HG02759 (cell line): ENCODE data around the gene PPFIA2.

Experiments
- ATAC-seq: cut with Tn5 transposase; IDR thresholded peaks from one replicate; pipeline ENCODE4 v1.9.1; 2021; ENCODE audit warnings: mild to moderate bottlenecking, moderate library complexity; ENCODE audit not compliant: unreplicated experiment

PPFIA2 gene

DNA sequence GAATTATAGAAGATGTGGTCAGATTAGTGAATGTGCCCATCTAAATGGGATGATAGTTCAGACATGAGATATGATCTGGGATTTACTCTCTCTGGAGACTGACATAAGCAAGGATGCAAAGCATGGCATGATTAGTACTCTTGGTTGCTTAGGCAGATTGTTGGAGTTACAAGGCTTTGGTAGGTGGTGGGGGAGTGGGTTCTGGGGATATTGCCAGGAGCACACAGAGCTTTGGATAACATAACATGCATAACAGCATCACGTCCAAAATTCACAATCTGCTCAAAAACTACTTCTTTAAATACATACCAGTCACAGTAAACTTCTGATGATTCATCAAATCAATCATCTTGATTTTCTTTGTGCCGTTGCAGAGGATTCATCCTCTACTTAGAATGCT is 393.9 kb downstream of the PPFIA2 start:
- no peak for ATAC-seq

DNA sequence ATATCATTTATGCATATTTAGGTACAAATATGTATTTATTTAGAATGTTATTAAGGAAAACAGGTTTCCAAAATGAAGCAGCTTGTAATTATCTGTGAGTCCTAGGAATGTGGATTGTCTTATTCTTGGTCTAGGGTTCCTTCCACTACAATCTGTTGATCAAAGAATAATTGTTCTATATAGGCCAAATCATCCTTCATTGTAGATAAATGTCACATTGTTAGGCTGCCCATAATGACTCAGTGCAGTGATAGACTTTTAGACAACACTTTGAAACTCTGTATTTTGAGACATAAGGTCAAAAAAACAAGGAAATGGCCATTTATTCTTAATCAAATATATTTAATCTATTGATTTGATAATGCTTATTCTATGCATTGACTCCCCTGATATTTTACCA is 398.2 kb downstream of the PPFIA2 start:
- ATAC-seq, result no peak

DNA sequence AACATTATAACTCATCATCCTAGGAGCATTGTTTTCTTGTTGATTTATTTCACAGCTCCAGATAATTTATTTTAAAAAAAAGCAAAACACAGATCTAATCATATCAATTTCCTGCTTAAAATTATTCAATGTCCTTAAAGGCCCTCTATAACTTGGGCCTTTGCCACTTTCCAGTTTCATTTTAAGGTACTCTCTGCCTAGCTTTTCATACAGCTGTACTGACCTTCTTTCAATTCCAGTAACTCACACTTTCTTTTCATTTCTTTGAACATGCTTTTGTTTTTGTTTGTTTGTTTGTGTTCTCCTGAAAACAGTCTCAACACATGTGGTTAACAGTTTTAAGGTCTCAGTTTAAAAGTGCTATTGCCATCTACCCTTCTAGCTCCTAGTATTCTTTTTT is 399.4 kb downstream of the PPFIA2 start:
- ATAC-seq, result no peak

DNA sequence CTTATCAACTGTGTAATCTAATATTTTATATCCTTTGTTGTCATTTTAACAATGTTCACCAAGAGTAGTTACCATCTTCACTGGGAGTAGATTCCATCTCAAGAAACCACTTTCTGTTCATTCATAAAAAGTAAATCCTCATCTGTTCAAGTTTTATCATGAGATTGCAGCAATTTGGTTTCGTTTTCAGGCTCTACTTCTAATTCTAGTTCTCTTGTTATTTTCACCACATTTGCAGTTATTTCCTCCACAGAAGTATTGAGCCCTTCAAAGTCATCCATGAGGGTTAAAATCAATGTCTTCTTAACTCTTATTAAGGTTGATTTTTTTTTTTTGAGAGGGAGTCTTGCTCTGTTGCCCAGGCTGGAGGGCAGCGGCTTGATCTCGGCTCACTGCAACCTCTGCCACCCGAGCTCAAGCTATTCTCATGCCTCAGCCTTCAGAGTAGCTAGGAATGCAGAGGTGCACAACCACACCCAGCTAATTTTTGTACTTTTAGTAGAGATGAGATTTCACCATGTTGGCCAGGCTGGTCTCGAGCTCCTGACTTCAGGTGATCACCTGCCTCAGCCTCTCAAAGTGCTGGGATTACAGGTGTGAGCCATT is 404.7 kb downstream of the PPFIA2 start:
- ATAC-seq, result no peak

DNA sequence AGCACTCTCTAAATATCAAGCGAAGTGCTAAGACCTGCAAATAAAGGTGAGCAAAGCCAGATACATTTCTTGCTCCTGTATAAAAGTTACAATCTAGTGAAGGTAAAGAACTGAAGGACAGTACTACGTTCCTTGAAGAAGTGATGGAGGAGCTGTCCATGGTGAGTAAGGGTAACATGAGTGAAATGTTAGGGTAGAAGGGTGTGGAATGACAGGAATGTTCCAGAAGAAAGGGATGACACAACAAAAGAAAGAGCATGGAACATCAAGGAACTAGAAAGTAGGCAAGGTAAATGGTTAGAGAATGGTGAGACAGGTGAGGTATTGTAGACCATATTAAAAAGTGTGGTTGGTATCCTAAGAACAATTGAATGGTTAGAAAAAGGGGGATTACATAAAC is 408.8 kb downstream of the PPFIA2 start:
- no peak for ATAC-seq

DNA sequence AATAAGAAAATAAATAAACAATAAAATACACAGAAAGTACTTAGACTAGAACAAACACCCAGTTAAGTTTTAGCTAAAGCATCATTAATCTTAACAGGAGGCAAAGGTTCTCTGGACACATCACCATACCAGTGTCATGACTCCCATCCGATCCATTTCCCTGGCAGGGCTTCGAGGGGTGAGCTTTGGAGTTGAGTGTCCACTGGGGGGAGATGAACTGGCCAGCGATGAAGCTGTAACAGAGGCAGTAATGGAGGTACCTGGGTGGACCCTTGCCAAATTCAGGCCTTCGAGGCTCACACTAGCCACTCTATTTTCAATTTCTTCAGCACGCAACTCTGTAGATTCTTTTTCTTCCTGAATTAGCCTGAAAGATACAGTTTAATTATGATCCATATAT is 411.7 kb downstream of the PPFIA2 start:
- no peak for ATAC-seq

DNA sequence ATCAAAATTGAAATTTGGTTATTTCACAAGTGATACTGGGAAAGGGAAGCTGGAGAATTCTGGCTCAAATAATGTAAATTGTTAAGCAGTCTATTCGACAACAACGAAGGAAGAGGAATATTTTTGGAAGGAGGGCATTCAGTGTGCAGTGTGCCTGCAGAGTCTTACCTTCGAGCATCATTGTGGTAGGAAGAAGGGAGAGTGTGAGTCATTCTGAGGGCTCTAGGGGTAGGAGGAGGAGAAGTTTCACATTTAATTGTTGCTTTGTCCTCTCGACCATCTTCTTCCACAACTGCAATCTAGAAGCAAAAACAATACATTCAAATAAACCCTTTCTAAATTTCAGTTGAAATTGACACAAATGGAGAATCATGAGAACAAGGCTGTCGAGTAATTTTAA is 418.2 kb downstream of the PPFIA2 start:
- no peak for ATAC-seq

DNA sequence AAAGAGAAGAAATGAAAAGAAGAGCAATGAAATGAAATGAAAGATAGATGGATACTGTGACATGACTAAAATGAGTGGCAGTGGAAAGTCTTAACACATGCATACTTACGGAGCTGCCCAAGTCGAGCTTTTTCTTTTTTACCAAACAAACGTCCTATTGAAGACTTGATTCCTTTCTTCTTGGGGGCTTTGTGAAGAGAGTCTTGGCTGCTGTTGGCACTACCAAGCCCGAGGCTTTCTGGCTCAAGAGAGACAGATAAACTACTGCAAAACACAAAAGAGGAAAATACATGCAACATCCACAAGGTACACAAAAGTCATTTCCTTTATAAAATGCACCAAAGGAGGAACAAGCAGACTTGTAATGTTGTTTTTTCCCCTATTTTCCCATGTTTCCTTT is 420.1 kb downstream of the PPFIA2 start:
- no peak for ATAC-seq

DNA sequence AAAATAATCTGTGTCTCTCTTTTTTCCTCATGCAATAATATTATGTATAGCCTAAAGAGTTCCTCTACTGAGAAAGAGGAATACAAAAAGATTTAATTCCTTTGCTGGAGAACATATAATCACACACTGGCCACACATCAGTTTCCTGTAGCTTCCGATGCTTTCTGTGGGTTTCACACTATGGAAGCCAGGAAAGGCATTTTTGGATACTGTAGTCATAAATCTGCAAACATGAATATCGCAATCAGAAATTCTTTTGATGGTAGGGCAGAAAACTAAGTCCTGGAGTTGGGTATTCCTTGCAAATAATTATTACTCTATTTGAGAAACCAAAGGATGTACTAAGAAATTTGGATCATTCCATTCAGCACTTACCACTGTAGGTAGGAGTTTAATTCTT is 421.3 kb downstream of the PPFIA2 start:
- no peak for ATAC-seq

DNA sequence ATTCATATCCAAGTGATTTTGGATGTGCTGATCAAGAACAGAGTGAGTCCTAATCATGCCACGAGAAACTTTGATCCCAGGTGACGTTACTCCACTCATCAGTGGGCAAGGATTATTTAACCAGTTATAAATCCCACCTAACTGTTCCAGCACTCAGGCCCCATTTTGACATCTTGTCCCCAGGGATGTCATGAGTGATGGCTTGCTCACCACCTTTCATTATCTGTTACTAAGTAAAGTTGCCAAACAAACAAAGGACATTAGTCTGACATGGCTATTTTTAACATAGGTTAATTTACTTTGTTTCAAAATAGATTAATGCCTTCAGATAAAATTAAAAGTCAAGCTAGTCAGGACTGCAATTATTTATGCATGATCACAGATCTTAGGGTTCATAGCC is 425.3 kb downstream of the PPFIA2 start:
- ATAC-seq, result no peak

DNA sequence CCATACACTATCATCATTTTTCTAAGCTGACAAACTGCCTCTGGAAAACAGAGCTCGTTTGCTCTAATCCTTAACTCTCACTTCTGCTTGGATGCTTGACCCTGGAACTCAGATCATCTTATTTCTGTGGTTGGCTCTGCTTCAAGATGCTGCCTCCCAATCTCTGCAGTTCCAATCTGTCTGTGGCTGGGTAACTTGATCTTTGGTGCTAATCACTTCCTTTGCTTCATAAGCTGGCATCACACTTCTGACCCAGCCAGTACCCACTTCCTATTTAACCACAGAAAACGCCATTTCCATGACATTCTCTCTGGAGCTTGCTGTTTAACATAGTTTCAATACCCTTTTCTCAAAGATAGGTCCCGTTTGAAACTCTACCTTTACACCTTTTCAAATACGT is 427.1 kb downstream of the PPFIA2 start:
- no peak for ATAC-seq

DNA sequence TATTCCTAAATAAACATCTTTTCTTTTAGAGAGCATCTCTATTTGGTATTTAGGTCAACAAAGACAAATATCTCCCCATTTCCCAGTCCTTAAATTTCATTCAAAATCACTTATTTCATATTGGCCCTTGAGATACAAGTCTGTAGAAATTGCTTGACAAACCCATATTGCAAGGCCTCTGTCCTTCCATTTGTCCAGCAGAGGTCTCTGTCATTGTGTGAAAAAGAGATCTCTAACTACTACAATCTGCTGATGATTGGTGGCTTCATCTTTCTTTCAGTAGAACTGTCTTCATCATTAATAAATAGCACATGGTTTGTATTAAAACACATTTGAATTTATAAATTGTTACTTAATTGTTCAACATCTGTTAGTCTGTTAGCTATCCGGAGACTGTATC is 428.7 kb downstream of the PPFIA2 start:
- ATAC-seq, result no peak

DNA sequence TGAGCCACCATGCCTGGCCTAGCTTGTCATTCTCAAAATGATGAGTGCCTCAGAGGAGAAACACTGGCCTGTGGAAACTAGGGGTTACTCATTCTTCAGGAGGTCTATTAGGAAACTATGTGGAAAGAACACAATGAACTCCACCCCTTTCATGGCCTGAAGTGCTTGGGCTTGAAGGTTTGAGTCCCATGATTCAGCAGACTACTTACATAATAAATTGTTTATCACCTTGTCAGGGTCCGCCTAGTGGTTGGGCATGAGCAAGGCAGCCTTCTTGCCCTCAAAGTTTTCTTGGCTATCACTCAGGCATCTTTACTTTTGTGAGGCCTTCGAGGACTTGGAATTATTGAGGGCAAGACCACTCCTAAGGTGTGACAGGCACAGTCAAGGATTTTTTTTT is 430.1 kb downstream of the PPFIA2 start:
- peak; percentile 84 for ATAC-seq

DNA sequence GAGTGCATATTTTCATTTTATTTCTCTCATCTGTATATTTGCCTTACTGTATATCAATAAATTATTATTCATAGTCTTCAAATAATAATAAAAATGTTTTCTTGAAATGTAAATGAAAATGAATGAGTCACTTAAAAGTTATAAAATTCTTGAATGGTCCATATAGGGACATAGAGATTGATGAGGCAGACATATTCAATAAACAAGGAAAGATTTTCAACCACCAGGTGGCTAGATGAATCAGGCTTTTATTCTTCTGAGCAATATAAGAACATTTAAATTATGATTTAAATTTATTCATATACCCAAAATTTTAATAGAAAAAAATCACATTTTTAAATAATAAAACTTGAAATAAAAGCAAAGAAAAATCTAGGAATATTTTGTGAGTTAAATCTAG is 431.7 kb downstream of the PPFIA2 start:
- no peak for ATAC-seq

DNA sequence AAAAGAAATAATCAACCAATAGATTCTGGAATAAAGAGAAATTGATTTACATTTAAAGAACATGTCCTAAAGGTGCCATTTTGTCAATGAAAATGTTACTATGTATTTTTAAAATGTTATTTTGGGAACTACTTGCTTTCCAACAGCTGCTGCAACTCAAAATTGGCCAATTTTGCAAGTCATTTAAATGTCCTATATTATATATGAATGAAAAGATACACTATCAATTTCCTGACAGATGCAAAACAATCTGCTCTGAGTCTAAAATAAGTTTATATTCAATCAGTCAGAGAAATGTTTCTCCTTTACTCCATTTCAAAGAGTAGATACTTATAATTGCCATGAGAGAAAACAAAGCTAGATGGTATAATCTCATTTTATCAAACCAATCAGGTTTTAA is 434.1 kb downstream of the PPFIA2 start:
- ATAC-seq, result no peak

DNA sequence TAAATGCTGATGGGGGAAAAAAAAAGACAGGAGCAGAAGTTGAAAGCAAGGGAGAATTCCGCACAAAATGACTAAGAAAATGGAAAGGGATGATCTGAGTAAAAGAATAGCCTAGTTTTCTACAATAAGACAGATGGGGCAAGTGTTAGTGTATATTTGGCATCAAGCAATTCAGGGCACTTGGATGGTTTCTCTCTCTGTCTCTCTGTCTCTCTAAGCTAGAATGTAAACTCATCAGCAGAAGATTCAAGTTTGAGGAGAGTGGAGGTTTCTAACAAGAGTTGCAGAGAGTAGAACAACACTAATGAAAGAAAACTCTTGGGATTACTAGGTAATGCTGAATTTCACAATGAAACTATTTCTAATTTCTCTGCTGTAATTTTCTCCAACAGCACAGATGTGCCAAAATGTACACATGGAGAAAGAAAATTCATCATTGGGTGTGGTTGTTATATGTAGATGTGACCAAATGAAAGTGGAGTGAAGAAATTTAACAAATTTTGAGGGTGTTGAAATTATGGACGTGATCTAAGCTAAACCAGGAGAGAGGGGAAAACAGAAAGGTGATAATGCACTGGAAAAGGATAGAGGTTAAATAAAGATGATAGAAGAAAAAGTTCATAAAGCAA is 444.1 kb downstream of the PPFIA2 start:
- ATAC-seq, result no peak

DNA sequence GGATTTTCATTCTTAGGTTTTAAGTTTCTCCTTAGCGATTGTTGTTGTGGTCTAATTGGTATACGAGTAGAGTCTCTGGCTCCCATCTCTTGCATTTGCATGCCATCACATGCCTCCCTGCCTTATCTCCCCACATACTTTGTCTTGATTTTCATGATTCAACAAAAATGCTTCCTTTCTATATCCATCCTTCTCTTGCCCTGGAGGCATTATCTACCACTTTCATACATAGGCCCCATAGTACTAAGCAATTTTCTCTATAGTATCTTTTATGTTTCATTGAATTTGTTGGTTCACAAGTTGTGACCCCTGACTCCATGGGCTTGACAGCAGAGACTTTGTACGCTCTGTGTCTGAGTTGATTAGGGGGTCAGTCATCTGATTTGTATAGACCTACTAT is 455.2 kb downstream of the PPFIA2 start:
- no peak for ATAC-seq

DNA sequence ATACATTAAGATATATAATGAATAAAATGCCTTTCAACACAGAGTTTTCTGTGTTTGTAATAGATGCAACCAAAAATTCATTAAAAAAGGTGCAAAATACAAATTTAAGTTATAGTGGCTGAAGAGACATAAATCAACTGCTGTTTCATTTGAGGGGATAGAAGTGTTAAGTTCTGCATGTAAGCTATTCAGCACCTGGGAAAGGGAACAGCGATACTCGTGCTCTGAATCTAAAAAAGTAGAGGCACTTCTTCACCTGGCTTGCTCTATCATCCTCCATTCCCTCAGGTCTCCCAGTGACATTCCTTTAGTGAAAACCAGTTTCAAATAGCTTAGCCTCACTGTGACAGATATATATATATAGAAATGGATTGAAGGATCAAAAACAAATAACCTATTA is 458.7 kb downstream of the PPFIA2 start:
- no peak for ATAC-seq

DNA sequence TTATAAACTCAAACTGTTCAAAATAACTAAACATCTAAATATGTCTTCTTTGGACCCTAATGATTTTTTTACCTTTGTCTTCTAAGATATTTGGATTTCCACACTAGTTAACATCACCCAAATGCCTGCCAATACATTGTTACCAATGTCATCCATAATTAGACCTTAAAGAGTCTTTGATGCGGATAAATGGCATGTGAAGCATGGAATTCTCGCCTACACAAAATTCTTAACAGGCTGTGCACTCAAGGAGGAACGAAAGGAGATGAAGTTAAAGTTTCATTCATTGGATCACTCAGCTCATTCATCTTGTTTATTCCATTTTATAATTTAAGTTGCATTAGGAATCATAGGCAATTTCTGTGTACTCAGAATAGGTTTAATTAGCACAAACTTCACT is 461.5 kb downstream of the PPFIA2 start:
- no peak for ATAC-seq

DNA sequence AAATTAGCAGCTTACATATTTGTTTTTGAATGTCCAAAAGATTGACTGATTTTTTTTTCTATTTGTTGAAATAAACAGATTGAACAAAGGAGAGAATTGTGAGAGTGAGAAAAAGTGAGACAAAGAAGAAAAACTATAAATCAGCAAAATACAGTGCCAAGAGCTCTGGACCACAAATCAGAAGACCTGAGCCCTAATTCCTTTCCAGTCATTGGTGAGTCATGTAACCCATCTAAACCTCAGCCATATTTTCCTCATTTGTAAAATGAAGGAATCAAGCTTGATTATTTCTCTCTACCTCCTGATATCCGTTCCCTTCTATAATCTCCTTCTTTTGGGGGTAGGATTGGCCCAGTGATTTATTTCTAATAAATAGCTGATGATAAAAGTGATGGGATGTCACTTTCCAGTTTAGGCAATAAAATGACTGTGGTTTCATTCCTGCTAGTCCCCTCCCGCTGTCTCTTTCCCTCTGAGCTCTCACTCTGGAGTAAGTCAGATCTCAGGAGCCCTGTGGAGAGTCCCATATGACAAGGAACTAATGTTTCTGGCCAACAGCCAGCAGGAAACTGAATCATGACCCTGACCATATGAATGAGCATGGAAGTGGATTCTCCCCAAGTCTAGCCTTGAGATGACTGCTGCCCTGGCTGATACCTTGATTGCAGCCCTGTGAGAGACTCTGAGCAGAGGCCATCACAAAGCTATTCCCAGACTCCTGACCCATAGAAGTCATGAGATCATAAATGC is 462.4 kb downstream of the PPFIA2 start:
- ATAC-seq, result no peak

DNA sequence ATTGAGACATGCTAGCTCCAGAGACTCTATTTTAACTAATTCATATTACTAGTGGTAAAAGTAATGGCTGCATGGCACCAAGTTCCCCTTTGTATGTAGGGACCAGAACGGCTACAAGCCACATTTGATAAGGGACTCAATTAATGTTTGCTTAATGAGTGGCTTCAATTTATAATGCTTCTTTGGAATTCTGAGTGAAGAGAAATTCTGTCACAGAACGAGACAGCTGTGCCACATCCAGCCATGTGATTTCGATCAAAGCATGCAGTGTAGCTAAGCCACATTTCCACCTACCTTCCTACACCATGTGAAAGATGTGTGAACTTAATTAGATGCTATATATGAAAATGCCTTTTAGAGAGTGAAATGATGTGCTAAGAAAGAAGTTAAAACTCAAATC is 463.9 kb downstream of the PPFIA2 start:
- ATAC-seq, result no peak
